ENCODE measurements around the gene EIF4G1.

DNA sequence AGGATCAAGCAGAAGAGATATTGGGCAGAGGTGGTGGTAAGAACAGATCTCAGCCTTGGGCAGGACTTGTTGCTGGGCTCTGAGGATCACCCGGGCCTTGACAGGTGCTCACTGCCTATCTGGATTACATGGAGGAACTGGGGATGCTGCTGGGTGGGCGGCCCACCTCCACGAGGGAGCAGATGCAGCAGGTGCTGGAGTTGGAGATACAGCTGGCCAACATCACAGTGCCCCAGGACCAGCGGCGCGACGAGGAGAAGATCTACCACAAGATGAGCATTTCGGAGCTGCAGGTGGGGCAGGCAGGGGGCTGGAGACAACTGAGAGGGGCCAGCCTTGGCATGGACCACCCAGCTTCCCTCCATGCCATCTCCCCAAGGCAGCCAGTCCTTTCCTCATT, 30.7 kb upstream of the EIF4G1 start:
- TF ChIP-seq, protein P1, sequence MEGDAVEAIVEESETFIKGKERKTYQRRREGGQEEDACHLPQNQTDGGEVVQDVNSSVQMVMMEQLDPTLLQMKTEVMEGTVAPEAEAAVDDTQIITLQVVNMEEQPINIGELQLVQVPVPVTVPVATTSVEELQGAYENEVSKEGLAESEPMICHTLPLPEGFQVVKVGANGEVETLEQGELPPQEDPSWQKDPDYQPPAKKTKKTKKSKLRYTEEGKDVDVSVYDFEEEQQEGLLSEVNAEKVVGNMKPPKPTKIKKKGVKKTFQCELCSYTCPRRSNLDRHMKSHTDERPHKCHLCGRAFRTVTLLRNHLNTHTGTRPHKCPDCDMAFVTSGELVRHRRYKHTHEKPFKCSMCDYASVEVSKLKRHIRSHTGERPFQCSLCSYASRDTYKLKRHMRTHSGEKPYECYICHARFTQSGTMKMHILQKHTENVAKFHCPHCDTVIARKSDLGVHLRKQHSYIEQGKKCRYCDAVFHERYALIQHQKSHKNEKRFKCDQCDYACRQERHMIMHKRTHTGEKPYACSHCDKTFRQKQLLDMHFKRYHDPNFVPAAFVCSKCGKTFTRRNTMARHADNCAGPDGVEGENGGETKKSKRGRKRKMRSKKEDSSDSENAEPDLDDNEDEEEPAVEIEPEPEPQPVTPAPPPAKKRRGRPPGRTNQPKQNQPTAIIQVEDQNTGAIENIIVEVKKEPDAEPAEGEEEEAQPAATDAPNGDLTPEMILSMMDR (IDR thresholded peaks at IDR 0.05; ENCODE audit: insufficient read depth, low read depth, low read length): no peak
- TF ChIP-seq EZH2 (IDR thresholded peaks at IDR 0.05; ENCODE audit: insufficient read depth, low read length): no peak

Measured in astrocyte (in vitro differentiated cells and primary cell).